HG02588 (cell line): ENCODE data around the gene GALNTL6.
"Not testable (repeated sequence)": the region's sequence is repeated elsewhere in the genome, so short reads cannot be mapped to it uniquely, and the experiment has no call there.

Experiments
- ATAC-seq: cut with Tn5 transposase; IDR thresholded peaks from one replicate; pipeline ENCODE4 v1.9.1; 2021; ENCODE audit warnings: mild to moderate bottlenecking, moderate library complexity; ENCODE audit not compliant: unreplicated experiment

Gene GALNTL6

DNA sequence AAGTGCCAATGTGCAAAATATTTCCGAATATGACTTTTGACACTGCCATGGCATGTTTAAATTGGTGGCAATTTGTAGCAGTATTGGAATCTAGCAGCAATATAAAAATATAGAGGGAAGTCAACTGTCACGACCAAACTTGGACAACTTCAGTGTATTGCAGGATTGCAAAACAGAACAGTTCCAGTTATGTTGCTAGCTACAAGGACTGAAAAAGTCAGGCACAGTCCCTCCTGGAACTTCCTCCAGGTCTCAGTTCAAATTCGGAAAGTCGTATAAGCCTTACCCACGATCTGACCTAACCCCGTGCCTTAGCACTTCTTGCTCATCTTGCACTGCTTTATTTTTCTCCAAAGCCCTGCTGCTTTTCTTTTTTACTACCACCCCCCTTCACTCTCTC is 965.4 kb downstream of the GALNTL6 start:
- ATAC-seq: no peak

DNA sequence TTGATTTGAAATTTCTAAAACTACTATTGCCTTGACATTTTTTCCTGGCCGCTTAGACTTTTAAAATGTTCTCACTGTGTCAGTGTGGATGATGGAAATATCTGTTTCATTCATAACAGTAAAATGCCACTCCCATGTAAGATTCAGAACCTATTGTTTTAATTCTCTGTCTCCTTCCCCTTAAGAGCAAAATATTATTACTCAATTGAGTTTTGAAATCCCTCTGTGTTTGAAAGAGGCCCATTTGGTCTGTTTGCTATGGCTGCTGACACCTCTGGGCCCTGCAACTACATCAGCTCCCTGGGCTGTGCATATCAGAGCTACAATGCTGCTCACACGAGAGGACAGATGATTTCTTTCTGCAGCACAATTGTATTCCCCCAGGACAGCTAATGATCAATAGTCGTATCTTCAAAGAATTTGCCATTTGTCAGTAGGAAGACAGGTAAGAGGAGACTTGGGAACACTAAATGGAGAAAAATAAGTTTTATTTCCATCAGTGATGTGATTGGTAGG is 967.4 kb downstream of the GALNTL6 start:
- no peak for ATAC-seq

DNA sequence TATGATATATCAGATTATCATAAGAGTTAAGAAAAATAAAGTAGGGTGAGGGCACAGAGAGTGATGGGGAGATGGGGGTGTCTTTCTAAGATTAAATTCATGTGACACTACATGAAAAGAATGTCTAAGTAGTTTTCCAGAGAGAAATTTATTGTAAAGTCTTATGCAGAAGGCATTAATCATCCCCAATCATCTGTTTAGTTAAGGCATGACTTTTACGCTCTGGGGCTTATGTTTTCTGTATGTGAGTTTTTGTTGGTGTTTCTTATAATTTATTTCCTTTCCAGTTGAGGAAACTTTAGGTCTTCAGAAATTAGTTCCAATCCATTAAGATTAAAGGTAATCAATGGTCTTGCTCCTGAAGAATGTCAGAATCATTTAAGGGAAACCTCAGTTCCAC is 972.4 kb downstream of the GALNTL6 start:
- ATAC-seq: no peak

DNA sequence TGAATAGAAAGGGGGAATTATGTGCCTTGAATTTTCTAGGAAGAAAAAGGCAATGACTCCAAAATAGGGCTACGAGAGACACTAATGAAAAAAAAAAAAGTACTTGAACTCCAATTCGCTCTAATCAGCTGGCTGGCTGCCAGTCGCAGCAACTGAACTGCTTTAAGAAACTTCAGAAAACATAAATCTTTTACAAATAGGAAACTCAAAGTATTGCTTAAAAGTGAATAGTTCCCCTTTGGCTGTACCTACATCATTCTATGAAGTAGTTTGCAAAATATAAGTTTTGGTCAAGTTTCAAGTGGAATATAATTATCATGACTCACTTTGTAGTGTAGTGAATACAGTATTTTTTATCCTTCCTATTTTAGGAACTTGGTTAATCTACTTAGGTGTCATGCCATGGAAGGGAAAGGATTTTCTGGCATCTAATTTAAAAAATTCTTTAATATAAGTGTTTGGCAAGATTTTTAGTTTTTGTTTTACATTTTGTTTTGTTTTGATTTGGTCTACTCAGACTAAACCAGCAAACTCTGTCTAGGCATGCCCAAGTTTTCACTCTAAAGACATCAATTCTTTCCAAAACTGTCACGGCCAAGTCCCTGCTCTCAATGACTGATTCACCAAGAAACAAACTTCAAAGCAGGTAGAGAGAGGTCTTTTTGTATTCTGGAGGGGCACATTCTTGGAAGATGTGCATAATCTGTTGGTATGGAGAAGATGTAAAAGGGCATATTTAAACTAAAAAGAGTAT is 973.0 kb downstream of the GALNTL6 start:
- ATAC-seq: no peak

DNA sequence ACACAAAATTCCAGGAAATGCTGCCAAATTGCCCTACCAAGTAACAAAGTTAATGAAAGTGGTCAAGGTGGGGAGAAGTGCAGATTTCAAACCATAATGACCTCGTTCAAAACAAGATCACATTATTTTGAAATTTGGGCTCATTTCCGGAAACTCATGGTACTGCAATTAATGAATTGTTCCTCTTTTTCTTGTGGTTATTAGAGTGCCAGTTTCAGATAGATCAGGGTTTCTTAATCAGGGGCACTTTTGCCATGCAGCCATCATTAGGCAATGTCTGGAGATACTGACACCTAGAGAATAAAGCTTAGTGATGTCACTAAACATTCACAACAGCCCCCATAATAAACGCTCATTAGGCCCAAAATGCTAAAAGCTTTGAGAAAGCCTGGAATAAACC is 973.9 kb downstream of the GALNTL6 start:
- ATAC-seq: no peak

DNA sequence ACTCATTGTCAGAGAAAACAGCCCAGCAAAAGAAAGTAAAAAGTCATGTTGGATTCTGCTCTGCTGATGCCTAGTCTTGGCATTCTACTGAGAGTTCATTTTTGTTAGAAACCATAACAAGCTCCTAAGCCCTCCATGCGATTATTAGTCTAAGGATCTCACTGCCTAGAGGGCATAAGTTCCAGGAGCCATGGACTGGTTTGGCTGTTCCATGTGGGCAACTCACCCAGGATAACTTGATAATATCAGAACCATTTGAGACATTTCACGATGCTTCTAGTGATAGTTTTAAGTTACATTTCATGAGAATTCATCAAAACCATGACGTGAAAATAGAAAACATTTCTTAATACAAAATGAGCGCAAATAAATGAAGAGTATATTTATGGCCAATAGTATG is 978.6 kb downstream of the GALNTL6 start:
- no peak for ATAC-seq

DNA sequence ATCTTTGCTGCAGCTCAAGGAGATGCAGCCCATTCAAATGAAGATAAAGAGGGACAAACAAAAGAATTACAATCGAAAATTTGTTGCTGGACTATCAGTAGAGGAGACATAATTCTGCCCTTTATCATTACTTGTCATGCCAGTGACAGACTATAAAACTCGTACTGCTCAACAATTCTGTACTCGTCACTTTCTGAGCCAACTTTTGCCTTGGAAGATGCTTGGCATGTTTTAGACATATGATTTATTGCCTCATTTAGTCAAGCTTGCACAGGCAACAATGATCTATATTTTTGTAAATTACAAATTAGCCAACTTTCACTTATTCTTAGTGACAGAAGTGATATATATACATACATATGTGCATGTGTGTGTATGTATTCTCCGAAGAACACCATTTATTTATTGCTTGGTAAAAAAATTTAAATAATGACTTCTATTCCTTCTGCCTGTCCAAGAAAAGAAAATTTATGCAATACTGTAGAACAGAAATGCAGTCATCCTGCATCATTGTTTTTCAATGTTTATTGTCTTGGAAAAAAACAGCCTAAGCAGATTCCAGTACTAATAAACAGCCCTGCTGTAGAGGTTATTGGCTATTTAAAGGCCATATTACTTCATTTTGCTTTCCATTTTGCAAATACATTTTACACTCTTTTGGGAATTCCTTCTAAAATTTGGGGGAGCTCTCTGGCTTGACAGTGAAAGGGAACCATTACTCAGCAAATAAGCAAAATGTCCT is 980.5 kb downstream of the GALNTL6 start:
- ATAC-seq: no peak

DNA sequence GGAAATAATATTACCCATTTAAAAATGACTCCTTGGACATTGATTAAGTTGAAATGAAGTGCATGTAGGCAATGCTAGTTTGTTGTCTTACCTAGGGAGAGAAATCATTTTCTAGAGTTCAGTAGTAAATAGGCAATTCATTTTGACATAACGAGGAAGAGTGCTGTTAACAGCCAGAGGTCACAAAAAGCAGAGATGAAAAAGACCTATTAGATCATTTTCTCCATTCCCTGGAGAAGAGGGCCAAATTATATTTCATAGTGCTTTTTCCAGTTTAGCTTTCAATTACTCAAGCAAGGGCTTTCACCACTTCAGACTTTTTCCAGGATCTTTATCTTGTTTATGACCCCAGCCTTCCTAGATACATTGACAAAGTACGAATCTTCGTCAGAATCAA is 981.1 kb downstream of the GALNTL6 start:
- no peak for ATAC-seq

DNA sequence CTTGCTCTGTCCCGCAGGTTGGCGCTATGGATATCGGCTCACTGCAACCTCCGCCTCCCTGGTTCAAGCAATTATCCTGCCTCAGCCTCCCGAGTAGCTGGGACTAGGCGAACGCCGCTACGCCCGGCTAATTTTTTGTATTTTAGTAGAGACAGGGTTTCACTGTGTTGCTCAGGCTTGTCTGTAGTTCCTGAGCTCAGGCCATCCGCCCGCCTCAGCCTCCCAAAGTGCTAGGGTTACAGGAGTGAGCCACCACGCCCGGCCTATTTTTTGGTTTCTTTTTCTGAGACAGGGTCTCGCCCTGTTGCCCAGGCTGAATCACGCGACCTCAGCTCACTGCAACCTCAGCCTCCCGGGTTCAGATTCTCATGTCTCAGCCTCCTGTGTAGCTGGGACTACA is 984.1 kb downstream of the GALNTL6 start:
- not testable (repeated sequence) for ATAC-seq

DNA sequence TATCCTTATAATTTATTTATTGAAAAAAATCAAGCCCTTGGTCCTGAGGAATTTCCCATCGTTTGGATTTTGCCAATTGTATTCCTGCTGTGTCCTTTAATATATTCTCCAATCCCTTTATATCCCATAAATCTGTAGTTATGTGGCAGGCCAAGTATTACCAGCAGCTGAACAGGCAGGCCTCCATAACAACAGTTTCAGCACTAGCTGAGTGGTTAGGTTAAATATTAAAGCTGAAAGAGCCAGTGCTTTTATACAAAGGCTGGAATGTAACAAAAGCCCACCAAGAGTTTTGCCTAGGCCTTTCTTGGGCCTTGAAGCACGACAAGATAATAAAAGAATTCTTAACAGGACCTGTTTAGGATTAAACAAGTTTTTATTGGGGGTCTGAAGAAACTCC is 988.8 kb downstream of the GALNTL6 start:
- ATAC-seq: no peak

DNA sequence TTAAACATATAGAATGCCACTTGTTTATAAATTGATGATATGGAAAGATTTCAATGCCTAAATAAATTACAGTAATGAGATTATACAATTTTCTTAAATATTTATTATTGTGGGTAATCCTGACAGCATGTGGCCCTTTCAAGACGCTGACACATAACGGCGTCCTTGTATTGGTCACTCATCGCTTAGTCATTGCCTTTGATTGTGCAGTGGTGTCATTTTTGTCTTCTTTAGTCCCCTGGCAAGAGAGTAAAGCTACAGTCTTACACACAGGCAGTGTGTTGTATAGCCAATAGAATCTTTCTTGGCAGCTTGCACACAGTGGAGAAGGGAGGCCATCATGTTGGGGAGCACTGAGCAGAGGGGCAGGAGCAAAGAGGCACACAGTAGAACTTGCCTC is 993.6 kb downstream of the GALNTL6 start:
- no peak for ATAC-seq

DNA sequence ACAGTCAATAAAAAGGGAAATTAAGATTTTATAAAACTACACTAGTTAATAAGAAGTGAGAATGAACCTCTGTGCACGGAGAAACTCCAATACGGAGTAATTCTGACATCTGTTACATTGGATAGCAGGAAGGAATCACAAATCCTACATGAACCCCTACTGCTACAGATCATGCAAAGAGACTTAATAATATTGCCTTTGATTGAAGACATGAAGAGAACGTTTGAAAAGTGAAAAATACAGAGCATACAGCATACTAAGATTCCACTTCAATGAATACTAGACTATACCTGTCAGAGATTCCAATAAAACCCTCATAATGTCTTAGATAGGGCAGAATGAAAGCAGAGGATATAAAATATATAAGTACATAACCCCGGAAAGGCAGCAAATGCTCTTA is 995.0 kb downstream of the GALNTL6 start:
- no peak for ATAC-seq

DNA sequence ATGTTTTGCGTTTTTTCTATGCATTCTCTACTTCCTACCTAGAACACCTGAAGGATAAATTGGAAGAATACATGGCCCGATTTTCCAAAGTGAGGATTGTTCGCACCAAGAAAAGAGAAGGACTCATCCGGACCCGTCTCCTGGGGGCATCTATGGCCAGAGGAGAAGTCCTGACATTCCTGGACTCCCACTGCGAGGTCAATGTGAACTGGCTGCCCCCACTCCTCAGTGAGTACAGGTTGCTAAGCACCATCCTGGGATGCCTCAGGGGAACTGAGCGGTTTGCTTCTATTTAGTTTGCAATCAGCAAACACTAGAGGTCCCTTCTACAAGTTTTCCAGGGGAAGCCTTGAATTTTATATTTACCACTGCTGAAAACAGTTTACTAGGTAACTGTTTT is 996.1 kb downstream of the GALNTL6 start:
- ATAC-seq: no peak

DNA sequence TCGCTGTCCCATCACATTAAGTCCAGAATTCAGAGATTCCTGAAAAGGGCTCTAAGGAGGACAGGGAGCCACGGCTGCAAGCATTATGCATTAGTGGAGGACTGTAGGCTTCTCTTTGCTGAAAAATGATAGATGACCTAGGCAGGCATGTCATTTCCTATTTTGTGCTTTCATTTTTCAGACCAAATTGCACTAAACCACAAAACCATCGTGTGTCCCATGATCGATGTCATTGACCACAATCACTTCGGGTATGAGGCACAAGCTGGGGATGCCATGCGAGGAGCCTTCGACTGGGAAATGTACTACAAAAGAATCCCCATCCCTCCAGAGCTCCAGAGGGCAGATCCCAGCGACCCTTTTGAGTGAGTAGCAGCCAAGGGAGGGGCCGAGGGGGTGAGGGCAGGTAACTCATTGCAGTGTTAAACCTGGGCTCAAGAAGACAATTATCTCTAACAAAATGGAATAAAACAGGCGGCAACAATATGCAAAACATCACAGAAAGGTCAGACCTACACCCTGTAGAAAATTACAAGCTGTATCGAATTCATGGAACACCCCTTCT is 1000.2 kb downstream of the GALNTL6 start:
- peak; percentile 77 for ATAC-seq

DNA sequence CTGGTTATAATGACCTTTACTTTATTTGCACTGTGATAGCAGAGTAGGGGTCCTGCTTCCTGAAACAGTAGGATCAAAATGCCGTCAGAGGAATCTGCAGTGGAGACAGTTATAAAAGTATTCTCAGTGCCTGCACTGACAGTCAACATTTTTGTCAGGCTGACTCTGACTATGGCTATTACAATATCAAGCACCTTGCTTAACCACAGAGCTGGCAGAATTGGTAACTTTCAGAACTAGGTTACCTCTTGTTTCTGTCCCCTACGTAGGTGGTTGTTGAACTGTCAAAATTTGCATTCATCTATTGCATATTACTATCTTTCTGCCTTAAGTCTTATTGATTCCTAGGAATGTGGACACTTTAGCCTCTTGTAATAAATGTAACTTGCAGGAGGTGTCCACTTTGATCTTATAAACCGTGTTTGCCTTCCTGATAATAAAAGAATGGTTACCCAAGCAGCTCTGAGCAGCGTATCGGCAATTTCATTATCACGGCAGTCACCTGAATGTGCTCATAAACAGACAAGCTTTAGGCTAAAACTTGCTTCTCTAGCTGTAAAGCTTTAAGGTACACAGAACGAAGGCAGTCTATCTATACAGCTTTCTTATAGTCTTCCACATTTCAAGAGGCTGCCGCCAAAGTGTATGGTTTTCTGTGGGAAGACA is 1002.4 kb downstream of the GALNTL6 start:
- no peak for ATAC-seq

DNA sequence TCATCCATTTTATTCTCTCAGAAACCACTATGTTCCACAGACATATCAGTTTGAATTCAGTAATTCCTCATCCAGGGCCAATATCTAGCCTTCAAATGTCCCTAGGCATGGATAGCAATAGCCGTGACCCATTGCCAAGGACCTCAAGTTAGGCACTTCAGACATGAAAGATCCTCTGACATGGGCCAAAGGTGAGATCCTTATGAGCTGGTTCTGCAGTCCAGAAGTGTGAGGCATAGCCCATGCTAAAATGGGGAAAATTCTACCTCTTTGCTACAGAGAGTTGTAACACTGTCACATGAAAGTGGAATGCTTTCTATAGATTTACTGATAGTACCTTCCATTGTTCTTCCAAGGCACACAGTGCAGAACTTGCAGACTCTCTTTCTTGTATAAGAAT is 1005.7 kb downstream of the GALNTL6 start:
- no peak for ATAC-seq

DNA sequence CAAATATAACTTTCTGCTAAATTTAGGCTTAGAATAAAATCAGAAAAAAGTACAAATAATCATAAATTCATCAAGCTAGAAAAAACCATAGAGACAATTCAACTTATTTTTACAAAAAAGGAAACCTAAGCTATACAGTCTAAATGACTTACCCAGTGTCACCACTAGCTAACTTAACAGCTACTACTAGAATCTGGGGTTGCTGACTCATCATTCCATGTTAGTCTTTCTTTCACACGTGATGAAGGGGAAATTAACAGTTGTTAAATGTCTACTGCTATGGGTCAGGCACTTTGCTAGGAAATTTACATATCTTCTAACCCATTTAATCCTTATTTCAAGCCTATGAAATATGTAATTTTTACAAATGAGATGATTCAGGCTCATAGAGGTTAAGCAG is 1006.1 kb downstream of the GALNTL6 start:
- no peak for ATAC-seq

DNA sequence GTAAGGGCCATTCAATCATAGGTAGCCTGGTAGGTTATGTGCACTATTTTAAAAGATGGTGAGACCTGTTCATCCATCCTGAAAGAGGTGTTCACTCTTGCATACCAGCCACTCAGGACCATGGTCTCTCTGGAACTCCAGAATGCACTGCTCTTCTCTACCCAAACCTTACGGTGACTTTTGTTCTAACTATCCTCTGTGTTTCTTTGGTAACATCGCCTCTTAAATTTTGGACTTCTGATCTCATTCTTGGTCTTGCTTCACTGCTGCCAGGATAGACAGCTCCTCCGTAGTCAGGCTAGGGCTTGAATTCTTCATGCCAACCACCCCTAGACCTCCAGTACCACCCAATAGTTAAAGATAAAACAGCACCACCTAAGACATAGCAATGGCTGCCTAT is 1009.1 kb downstream of the GALNTL6 start:
- ATAC-seq: no peak

DNA sequence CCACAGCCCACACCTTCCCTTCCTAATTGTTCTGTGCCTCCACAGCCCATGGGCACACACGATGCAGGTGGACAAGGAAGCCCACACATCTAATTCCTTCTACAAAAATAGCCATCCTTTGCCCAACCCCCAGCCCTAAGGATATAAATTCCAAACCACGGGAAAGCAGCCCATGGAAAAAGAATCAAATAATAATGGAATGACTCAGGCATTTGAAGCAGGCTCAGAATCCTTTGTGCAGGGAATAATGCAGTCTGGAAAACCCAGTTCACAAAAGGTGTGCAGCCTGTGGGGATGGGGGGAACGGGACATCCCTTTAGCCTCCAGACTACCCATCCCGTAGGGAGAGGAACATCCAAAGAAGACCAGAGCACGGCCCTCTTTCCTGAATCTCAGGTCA is 1013.1 kb downstream of the GALNTL6 start:
- ATAC-seq: no peak

DNA sequence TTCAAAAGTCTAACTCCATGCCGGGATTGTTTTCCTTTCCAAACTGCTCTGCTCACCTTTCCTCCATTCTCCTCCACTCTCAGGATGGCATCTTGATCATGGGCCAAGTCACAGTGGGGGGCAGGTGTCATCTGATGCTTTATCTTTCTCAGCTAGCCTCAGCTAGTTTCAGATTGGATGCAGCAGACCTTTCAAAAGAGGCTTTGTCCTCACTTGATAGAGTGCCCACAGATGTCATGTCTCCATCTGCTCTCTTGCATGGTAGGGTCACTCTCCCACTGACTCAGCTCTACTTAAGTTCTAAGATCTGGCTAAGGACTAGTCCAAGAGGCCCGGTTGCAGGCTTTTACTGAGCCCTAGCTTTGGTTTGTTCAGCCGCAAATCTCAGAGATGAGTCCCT is 1013.7 kb downstream of the GALNTL6 start:
- ATAC-seq: no peak

DNA sequence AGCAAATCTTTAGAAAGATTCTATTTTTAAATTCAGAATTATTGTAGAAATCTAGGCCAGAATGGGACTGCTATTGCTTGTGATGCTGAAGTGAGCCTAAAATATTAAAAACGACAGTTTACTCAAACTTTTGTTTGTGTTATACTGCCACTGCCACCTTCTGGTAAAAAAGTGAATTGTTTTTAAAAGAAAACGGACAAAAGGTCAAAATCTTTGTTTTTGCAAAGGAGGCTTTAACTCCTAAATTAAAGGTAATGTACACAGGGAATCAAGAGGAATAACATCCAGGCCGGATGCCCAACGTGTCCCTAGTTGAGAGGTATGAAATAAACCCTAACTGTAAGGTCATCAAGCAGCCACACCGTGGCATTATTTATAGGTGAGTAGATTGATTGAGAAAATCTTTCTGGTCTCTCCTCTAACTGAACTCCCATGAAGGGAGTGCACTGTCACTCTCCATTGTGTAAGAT is 1017.1 kb downstream of the GALNTL6 start:
- ATAC-seq: no peak
